Glomerular visceral epithelial cell (primary cell): ENCODE measurements around the gene TEX261.

Source experiments
- DNase-seq: peaks from one replicate; pipeline ENCODE4 v3.0.0-alpha.2; 2016; ENCODE audit errors: extremely low spot score

TEX261 gene

DNA sequence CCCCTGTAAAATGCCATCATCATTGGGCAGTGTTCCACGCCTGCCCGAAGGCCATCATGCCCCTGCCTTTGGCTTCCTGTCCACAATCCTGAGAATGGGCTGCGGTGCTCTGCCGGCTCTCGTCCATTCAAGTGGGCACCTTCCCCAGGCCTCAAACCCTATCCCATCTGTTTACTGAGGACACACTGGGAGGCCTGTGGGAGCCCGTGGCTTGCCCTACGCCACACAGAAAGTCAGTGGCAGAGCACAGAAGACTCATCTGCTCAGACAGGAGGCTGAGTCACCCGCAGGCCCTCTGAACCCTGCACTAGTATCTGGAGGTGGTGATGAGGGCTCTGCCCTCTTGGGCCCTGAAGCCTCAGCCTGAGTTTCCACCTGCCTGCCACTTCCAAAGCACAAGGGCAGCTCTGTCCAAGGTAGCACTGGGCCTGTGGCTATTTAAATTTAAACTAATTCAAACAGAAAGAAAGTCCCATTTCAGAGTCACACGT, 35.4 kb downstream of the TEX261 start:
- DNase-seq, result no peak

DNA sequence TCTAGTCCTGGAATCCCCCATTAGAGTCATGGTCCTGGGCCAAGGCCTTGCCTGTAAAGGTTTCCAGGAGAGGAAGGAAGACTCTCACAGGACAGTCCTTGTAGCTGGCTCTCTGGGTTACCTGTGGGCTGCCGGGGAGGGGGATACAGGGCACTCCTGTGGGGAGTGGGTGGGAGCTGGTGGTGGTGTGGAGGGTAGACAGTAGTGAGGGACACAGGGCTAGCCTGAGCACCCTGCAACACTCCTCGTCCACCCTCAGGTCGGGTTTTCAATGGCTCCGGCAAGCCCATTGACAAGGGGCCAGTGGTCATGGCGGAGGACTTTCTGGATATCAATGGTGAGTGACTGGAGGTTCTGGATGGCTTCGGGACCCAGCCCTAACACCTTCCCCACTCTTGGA, 35.9 kb downstream of the TEX261 start:
- DNase-seq, result no peak

DNA sequence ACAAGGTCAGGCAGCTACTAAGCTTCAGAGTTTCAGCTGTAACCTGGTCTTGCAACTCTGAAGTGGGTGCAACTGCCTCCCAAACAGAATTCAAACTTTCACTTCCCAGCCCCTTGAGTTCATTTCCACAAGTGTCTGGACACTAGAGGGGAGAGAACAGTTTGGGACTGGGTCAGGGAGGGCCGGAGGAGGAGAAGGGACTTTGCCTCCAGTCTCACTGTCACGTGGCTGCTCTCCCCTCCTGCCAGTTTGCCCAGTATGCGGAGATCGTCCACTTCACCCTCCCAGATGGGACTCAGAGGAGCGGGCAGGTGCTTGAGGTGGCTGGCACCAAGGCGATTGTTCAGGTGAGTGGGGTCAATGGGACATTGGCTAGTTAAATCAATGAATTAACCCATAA, 36.9 kb downstream of the TEX261 start:
- DNase-seq, result no peak

DNA sequence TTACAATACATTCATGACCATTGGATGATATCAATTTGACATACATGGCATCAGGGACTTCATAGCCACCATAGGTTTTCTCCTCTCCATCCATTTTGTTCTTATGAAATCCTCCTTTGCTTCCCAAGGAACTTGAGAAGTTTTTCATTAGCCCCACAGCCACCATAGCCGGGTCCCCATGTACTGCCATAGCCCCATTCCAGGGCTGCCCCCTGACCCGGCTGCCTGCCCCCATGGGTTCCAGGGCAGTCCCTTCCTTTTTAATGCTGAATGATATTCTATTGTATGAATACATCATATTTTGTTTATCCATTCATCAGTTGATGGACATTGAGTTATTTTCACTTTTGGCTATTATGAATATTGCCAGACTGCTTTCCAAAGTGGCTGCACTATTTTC, 38.5 kb downstream of the TEX261 start:
- no peak for DNase-seq

DNA sequence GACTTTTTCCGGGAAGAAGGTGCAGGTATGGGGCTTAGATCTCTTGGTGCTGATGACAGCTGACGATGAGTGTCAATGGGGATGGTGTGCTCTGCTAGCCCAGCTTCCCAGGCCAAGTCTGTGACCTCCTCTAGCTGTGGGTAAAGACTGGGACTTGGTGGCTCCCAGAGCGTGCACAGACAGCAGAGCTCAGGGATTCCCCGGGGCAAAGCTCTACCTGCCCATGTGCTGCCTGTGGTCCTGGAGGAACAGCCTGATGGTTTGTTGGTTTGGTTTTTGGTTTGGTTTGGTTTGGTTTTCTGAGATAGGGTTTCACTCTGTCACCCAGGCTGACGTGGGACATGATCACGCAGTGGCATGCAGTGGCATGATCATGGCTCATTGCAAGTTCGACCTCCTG, 39.8 kb downstream of the TEX261 start:
- no peak for DNase-seq

DNA sequence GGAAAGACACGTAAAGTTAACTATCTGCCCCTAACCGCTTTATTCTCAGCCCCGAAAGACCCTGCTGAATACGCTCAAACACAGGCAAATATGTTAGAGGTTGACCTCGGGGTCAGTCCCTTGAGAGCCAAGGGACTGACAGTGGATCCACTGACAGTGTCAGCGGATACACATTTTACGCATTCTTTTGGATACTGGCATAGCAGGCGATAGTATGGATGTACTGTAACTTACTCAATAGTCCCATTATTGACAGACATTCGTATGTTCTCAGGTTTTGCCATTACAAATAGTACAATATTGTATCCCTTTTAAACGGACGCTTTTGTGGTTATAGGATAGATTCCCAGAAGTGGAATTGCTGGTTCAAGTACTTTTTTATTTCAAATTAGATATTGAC, 45.6 kb downstream of the TEX261 start:
- no peak for DNase-seq

DNA sequence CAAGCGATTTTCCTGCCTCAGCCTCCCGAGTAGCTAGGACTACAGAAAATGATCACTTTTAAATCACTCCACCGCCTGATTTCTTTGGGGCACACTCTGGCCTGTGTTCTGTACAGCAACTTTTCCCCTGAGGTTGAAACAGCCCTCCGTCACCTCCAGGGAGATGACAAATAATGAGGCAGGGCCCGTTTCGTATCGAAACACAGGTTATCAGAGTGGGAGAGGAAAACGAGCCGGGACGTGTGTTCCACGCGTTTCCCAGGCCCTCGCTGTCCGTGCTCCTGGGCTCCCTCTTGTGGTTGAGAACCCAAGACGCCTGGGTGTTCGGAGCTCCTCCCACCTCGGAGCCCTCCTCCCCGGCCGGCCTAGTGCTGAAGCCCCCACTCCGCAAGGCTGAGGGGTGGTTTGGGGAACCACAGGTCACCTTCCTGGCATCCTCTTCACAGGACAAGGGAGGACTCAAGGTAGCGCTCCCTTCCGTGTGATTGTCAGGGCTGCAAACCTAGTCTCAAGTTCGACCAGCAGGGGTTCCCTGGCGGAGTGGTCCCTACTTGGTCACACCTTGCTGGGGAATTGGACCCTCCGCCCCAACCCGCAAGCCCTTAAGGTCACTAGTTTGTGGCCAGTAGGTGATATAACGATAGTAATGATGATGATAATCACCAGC, 46.2 kb downstream of the TEX261 start:
- DNase-seq, result peak; percentile 67

DNA sequence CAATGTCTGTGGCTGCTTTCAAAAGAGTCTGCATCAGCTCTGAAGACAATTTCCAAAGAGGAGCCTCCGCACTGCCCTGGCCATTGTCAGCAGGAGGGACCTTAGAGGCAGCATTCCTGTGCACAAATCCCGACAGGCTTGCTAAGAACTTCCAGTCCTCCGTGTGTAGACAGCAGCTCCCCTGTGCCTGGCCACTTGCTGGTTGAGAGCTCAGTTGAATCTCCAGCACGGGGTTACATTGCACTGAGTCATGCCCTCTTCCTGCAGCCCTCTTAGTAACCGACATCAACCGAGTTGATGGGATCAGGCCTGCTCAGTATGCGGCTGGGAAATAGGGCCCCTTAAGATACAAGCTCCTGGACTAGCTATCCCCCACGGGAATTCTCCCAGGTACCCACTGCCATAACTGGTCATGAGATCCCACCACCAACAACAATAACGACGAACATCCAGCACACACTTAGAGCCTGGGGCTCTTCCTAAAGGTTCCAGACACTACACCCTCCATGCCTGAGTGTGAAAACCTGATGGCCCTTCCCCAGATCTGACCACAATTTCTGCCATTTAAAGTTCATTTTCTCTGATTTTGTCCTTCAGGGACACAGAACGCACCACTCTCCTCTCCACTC, 47.0 kb downstream of the TEX261 start:
- DNase-seq, result peak; percentile 32

DNA sequence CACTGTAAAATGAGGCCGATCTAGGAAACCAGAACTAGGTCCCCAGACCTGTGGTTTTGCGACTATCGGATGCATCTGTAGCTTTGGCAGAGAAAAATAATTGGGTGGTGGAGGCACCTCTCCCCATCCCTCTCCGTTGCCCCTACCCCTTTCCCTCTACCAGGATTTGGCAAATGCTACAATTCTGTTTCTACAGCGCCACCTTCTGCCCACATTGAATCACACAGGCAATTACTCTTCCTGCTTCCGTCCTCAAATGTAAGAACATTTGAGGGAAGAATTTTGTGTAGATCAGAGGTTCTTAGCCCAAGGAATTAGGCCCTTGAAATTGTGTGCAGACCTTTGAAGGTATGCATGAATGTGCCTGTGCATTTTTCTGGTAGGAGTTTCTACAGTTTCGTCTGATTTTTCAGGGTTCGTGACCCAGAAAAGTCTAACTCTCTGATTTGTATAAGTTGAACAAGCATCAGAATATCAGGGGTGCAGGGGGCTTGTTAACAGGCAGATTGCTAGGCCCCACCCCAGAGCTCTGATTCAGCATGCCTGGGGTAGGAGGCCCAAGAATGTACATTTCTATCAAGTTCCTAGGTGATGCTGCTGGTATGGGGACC, 47.7 kb downstream of the TEX261 start:
- peak; percentile 39 for DNase-seq

DNA sequence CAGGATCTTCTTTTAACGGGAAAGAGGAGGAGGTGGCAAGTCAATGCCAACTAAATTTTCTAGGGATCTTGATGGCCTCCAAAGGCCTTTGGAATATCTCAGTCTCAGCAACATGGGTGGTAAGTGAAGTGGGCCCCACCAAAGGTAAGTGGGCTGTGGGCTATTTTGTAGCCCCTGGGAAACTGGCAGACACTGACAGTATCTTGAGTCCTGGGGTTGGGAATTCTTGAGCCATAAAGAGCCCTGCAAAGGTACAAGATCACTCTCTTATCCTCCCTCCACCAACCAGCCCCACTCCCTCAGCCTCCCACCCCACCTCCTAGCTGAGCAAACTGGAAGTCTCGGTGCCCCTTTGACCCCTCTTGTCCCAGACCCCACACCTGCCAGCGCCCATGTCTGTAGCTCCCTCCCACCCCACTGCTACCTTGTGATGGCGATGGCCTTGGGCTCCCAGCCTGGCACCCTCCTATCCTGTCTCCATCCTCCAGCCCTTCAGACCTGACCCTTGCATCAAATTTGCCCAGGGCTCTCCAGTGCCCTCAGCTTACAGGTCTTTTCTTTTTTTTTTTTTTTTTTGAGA, 50.5 kb downstream of the TEX261 start:
- no peak for DNase-seq

DNA sequence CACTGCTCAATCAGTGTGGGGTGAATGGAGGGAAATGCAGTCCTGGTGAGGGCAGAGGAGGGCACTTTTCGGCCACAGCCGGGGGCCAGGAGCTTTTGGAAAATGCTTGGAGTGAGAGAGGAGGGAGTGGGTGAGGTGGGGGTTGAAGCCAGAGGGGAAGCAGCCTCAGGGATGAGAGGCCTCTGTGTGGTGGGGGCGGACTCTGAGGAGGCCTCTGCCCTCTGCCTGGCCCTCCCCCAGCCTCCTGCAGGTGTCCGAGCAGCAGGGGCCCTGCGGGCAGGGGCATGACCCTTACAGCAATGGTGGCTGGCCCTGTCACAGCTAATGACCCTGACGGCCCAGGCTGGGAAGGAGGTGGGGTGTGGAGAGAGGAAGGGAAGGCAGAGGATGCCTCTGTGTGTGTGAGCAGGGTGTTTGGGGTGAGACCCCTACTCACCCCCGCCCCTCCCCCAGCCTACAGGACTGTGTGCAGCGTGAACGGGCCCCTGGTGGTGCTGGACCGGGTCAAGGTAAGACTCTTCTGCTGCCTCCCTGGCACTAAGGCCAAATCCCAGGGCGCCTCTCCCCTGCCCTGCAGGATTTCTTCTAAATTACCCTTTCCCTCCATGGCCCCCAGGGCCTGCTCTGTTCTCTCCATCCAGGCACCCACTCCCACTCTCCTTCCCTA, 51.3 kb downstream of the TEX261 start:
- DNase-seq, result no peak

DNA sequence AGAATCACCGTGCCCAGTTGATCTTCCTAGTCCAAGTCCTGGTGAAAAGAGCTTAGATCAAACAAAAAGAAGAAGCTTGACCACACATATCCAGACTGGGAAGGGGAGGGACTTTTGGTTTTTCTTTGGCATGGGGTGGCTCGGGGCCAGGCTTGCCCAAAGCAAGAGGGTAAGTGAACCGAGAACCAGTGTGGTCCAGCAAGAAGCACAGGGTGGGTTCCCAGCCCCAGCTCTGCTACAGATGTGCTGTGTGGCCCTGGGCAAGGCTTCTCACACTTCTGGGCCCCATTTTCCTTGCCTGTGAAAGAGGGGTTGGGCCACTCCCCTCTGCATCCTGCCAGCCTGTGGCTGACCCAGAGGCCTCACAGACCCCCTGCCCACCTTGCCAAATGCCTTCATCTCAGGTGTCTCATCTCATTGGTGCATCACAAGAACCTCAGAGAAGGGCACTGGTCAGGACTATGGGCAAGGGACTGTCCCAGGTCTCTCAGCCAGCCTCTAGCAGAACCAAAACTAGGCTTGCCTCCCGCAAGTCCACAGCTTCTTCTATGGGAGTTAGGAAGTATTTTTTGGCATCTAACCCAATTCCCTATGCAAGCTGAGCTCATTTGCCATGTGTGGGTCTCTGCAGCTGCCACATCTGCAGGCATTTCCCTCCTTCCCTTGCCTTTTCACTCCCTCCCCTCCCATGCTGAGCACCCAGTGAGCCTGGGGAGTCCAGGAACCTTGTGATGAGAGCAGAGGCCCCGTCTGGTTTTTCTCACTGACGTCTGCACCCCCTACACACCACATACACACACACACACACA, 52.1 kb downstream of the TEX261 start:
- DNase-seq, result no peak

DNA sequence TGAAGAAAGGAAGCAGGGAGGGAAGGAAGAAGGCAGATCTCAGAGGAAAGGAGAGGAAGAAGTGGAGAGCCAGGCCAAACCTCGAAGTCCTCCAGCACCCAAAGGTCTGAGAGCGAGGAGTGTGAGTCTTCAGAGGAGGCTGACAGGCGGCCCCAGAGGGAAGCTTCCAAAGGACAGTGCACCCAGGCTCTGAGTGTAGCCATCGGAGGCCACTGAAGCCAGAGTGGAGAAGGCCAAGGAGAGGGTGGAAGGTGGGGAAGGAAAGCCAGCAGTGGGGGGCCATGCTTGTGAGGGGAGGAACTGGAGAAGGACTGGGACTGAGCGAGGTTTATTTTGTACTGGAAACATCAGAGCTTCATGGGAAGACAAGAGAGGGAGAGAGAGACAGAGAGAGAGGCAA, 53.0 kb downstream of the TEX261 start:
- DNase-seq, result no peak

DNA sequence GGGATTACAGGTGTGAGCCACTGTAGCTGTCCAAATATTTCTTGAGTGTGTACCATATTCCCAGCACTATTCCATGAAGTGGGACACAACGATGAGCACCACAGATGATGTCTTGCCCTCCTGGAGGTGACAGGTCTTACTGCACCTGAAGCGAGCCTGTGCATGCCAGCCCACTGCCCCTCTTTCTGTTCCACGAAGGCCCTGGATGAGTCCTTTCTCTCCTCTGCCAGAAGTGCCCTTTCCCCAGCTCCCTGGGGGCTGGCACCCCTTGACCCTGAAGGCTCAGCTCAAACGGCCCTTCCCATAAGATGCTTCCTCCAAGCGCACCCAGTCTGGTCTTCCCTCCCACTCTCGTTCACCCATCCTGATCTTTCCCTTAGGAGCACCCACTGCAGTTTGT, 53.5 kb downstream of the TEX261 start:
- no peak for DNase-seq

DNA sequence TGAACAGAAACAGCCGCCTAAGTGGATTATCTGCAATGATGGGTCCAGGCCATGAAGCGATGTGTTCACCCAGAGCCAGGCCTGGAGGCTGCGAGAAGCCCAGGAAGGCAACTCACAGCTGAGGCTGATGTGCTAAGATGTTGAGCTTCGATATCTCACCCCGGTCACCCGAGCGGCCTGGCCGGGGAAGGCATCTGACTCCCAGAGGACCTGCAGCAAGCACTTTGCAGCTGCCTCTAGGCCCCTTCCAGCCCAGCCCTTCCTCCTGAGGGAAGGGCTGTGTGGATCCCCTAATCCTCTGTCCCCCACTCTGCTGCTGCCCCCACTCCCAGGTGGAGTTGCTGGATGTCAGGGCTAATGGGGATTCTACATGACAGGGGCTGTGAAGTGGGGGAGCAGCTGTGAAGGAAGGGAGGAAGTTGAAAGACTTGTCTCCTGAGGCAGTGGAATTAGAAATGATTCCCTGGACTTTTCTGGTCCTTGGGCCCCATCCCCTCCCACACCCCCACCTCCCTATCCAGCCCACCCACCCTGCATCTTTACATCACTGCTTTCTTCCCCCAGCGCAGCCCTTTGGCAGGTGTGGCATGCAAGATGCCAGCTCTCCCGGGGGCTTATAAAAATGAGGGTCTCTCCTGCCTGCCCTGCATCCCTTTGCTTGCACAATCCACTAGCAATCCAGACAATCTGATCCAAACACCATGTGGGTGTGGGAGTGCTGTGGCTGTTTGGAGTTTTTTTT, 54.7 kb downstream of the TEX261 start:
- no peak for DNase-seq

DNA sequence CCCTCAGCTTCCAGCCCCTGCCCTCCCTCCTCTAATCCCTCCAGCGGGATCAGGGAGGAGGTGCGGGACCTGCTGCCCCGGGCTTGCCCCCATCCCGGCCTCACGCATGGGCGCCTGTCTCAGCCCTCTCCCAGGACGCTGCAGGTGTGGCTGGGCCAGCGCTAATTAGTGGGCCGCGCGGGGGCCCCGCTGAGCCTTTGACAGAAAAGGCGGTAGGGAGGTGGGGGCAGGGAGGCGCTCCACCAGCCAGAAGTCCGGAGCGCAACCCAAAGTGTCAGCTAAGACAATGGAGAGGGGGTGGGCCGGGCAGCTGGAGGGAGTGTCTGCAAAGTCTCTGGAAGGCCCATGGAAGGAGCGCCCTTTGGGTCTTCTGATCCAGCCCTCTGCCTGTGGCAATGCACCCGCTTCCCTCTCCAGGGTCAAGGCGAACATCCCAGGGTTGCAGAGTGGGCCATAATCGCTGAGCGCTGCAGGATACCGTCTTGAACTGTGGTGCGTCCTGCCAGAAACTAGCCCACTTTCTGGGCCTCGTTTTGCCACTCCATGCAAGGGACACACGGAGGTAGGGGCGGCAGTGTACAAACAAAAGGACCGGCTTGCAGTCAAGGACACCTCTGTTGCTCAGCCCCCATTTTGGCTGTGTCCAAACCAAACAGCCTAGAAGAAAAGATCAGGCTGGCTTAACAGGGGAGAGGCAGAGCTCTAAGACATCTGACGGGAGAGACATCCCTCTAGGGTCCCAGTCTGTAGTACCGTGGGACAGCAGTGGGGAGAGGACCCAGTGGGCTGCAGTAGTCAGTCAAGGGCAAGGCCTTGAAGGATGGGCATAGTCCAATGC, 55.5 kb downstream of the TEX261 start:
- DNase-seq, result no peak

DNA sequence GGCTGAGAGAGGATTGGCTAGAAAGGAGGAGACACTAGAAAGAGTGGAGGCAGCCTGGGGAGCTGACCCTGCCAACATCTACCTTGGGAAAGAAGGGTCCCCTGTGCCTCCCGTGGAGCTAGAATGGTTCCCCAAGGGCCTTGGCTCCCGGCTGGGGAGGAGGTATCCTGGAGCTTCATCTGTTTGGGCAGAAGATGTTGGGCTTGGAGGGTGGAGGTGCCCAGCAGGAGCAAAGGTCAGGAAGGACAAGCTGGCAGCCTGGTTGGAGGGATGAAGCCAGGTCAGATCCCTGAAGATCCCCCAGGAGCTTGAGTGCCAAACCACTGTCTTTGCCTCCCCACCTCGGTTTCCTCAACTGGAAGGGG, 56.1 kb downstream of the TEX261 start:
- no peak for DNase-seq

DNA sequence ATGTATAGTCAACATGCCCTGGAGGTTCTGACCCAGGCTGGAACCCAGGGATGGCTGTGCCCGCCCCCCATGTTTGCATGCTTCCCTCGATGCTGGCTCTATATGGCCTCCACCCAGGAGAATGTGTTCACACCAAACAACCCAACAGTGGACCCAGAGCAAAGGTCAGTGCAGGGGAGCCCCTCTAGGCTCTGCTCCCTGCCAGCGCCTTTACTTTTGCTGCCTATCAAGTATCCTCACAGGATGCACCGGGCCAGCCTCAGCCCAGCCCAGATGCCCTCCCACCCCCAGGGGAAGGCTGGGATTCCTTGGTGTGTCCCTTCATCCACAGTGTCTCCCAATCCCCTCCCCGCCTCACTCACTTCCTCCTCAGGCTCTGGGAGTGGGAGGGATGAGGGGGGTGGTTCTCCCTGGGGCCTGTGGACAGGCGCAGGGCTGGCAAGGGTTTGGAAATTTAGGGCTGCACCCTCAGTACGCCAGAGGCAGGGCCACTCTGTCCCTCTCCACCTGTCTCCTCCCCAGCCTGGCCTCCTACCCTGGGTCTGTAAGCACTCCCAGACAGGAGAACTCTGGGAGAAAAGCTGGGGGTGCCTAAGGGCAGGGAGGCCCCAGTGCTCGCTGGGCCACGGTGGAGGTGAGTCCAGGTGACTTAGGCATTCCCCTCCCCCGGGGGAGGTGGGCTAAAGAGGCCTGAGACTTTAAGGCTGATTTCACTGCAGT, 56.6 kb downstream of the TEX261 start:
- DNase-seq, result no peak
